NCI-H2107 treated with DMSO at 0.1 percent for 48 hours (cell line): ENCODE data around the gene ZNF711.
"Not testable (repeated sequence)": the region's sequence is repeated elsewhere in the genome, so short reads cannot be mapped to it uniquely, and the experiment has no call there.

Experiments
- DNase-seq: peaks from one replicate; lab custom pipeline; 2025; ENCODE audit not compliant: unreplicated experiment; lab: John Stamatoyannopoulos, UW

The ZNF711 gene

GRCh38 chrX:85243761-85244449 is at the start of gene ZNF711, which contains the start of gene SATL1:
TSS of gene ZNF711 (plus strand) at chrX:85243991. CDS start at chrX:85247573, 3,582 bp downstream.
TSS of gene SATL1 (minus strand) at chrX:85243779. CDS start at chrX:85108968, 134,811 bp downstream.
- DNase-seq, result peak; percentile 87

GRCh38 chrX:85196319-85196718 is 47.5 kb upstream of the ZNF711 start:
- no peak for DNase-seq

GRCh38 chrX:85203461-85203970 is 40.3 kb upstream of the ZNF711 start:
- no peak for DNase-seq

- DNase-seq, result no peak
These were observed 29.8 kb upstream of the ZNF711 start for GRCh38 chrX:85213792-85214530.

GRCh38 chrX:85215946-85216345 is 27.8 kb upstream of the ZNF711 start:
- DNase-seq, result no peak

- no peak for DNase-seq
These were observed 22.4 kb upstream of the ZNF711 start for GRCh38 chrX:85221361-85221760.

- no peak for DNase-seq
These were observed 20.4 kb upstream of the ZNF711 start for GRCh38 chrX:85223359-85223758.

- peak; percentile 50 for DNase-seq
These were observed 636 bp upstream of the ZNF711 start for GRCh38 chrX:85243155-85243554.

- DNase-seq, result peak; percentile 27
These were observed 840 bp downstream of the ZNF711 start for GRCh38 chrX:85244450-85245211.

- DNase-seq, result not testable (repeated sequence)
These were observed 41.5 kb downstream of the ZNF711 start for GRCh38 chrX:85285286-85285685.

GRCh38 chrX:85288992-85289723 is 45.4 kb downstream of the ZNF711 start:
- no peak for DNase-seq

GRCh38 chrX:85303544-85303943 is 59.8 kb downstream of the ZNF711 start:
- DNase-seq, result no peak

GRCh38 chrX:85309717-85310116 is 65.9 kb downstream of the ZNF711 start:
- DNase-seq, result no peak

- not testable (repeated sequence) for DNase-seq
These were observed 67.6 kb downstream of the ZNF711 start for GRCh38 chrX:85311348-85311747.
